ENCODE results near the gene SIK2. TPM values are rescaled to one million over a fixed set of nuclear protein-coding genes. Genes with fewer than 3 reads are reported as not detected.

Gene SIK2
- total and polyA plus RNA-seq, 9 of the 15 experiments (the other 6 are each of a cell fraction or from before 2014, with no cell fraction given): 0.74 to 11.6 (median 3.8) TPM

- TF ChIP-seq IRF1 (CRISPR knock-in tag; IDR thresholded peaks at IDR 0.05; ENCODE audit: borderline replicate concordance) (0 out of 2 replicates have a peak, but pooled peaks have one; percentile 57), SRSF1 (IDR thresholded peaks at IDR 0.05; ENCODE audit: low read depth, low read length) (no peak), TCF7L2 (IDR thresholded peaks at IDR 0.05; ENCODE audit: low read depth, low read length) (no peak), SMARCA4 (IDR thresholded peaks at IDR 0.05) (peak; percentile 26; the same call in 1 of the 2 replicates), SMARCC2 (IDR thresholded peaks at IDR 0.05; ENCODE audit: low read depth) (peak; percentile 40; the same call in 1 of the 2 replicates), MTA1 (IDR thresholded peaks at IDR 0.05; ENCODE audit: borderline replicate concordance) (0 out of 2 replicates have a peak, but pooled peaks have one; percentile 18), ZNF140 (CRISPR knock-in tag; IDR thresholded peaks at IDR 0.05) (no peak), GATA2 (CRISPR knock-in tag; IDR thresholded peaks at IDR 0.05) (peak; percentile 15; the same call in 1 of the 2 replicates), ZNF224 (CRISPR knock-in tag; IDR thresholded peaks at IDR 0.05) (0 out of 2 replicates have a peak, but pooled peaks have one; percentile 84), SNIP1 (IDR thresholded peaks at IDR 0.05; ENCODE audit: low read depth) (no peak), DPF2 (IDR thresholded peaks at IDR 0.05) (0 out of 2 replicates have a peak, but pooled peaks have one; percentile 15), PBX2 (CRISPR knock-in tag; IDR thresholded peaks at IDR 0.05; ENCODE audit: low read depth) (no peak), PBX2 (tag; conservative IDR thresholded peaks at IDR 0.05; ENCODE audit: low read depth) (peak; percentile 83), ZNF780A (CRISPR knock-in tag; IDR thresholded peaks at IDR 0.05) (no peak), EP400 (IDR thresholded peaks at IDR 0.05) (0 out of 2 replicates have a peak, but pooled peaks have one; percentile 2), STAT6 (CRISPR knock-in tag; IDR thresholded peaks at IDR 0.05) (no peak), NCOR1 (IDR thresholded peaks at IDR 0.05) (no peak), ETV6 (IDR thresholded peaks at IDR 0.05; ENCODE audit: borderline replicate concordance in 1 of 2, low read depth in 2 of 2, low read length in 1 of 2) (no peak), ETV6 (CRISPR knock-in tag; IDR thresholded peaks at IDR 0.05; ENCODE audit: borderline replicate concordance) (no peak)
These were observed 2.3 kb downstream of the SIK2 start (continued) for GRCh38 chr11:111604392-111605009.
